B cell (primary cell): ENCODE results near the gene MMP15. TPM values are rescaled to one million over a fixed set of nuclear protein-coding genes. Genes with fewer than 3 reads are reported as not detected.

Experiments used
- ATAC-seq: fragments of 200-7000 bp; cut with Tn5 transposase; one replicate; pipeline ENCODE4 v1.10.0; 2021; ENCODE audit warnings: low read depth, mild to moderate bottlenecking, moderate number of reproducible peaks, moderate library complexity
- CTCF ChIA-PET: fragments of 350-600 bp; sonication (Branson Sonifier 250); formaldehyde crosslinking; loops from one replicate; lab custom pipeline; 2021; ENCODE audit warnings: antibody characterized with exemption, inconsistent platforms; lab: Charles Lee
- POLR2A ChIA-PET: fragments of 350-600 bp; sonication (Branson Sonifier 250); formaldehyde crosslinking; loops from one replicate; lab custom pipeline; 2021; ENCODE audit warnings: antibody characterized with exemption; lab: Charles Lee
- DNase-seq: peaks from one replicate; pipeline ENCODE4 v3.0.0; 2013
- H2AFZ ChIP-seq: 2 replicates; pipeline ENCODE4 v1.6.1; 2012; ENCODE audit warnings: mild to moderate bottlenecking, low read depth, low read length; ENCODE audit not compliant: insufficient read depth, poor library complexity, severe bottlenecking
- H3K27ac ChIP-seq, 2 donors: 1 replicate in 1 of 2; 2 replicates in 1 of 2; pipeline ENCODE4 v1.5.1; 2012 to 2013; ENCODE audit warnings: low read length in 2 of 2, mild to moderate bottlenecking in 2 of 2, moderate library complexity in 1 of 2
- H3K27me3 ChIP-seq, 4 experiments: fragments of 200-600 bp in 1 of 4; sonication (generic) in 1 of 4; replicated peaks in 1 of 4; 1 replicate in 2 of 4; 2 replicates in 2 of 4; pipeline versions ENCODE4 v1.6.1 to v1.7.0; 2013 to 2016; ENCODE audit warnings: low read length in 3 of 4, mild to moderate bottlenecking in 2 of 4, mixed read lengths in 1 of 4, moderate library complexity in 1 of 4; ENCODE audit not compliant: insufficient read depth in 4 of 4, control insufficient read depth in 3 of 4; ENCODE audit errors: control extremely low read depth in 1 of 4
- H3K36me3 ChIP-seq, 2 experiments: replicated peaks in 1 of 2; 1 replicate in 1 of 2; 2 replicates in 1 of 2; pipeline versions ENCODE4 v1.6.1 to v1.7.1; 2013; ENCODE audit warnings: low read length in 1 of 2; ENCODE audit not compliant: insufficient read depth in 2 of 2, control insufficient read depth in 1 of 2; ENCODE audit errors: control extremely low read depth in 1 of 2, extremely low read depth in 1 of 2
- H3K4me1 ChIP-seq, 2 donors: fragments of 200-600 bp in 1 of 2; sonication (generic) in 1 of 2; 1 replicate in 1 of 2; 2 replicates in 1 of 2; pipeline versions ENCODE4 v1.5.1 to v1.6.1; 2013 to 2017; ENCODE audit warnings: low read length in 2 of 2; ENCODE audit not compliant: control insufficient read depth in 2 of 2, insufficient read depth in 2 of 2
- H3K4me2 ChIP-seq: replicated peaks from 2 replicates; pipeline ENCODE3; 2012; ENCODE audit warnings: mild to moderate bottlenecking, low read depth, low read length; ENCODE audit not compliant: poor library complexity, severe bottlenecking
- H3K4me3 ChIP-seq, 5 experiments: fragments of 200-600 bp in 1 of 5; sonication (generic) in 1 of 5; 1 replicate in 3 of 5; 2 replicates in 2 of 5; pipeline versions ENCODE4 v1.5.1 to v1.7.0; 2011 to 2016; ENCODE audit warnings: low read length in 4 of 5, mild to moderate bottlenecking in 4 of 5, low read depth in 2 of 5, control low read depth in 1 of 5, moderate library complexity in 1 of 5; ENCODE audit not compliant: insufficient read depth in 1 of 5; ENCODE audit errors: control extremely low read depth in 1 of 5, extremely low read depth in 1 of 5
- H3K79me2 ChIP-seq: fragments of 200-600 bp; sonication (generic); one replicate; pipeline ENCODE4 v1.6.0; 2016; ENCODE audit warnings: low read length; ENCODE audit not compliant: control insufficient read depth, insufficient read depth
- H3K9ac ChIP-seq: fragments of 200-600 bp; sonication (generic); 2 replicates; pipeline ENCODE4 v1.6.1; 2017; ENCODE audit warnings: mild to moderate bottlenecking, low read length, moderate library complexity
- H3K9me3 ChIP-seq, 3 donors: one replicate each; pipeline versions ENCODE4 v1.6.1 to v1.7.1; 2013; ENCODE audit warnings: low read length in 2 of 3; ENCODE audit not compliant: control insufficient read depth in 2 of 3, insufficient read depth in 1 of 3; ENCODE audit errors: control extremely low read depth in 1 of 3
- H4K20me1 ChIP-seq: 2 replicates; pipeline ENCODE4 v1.6.0; 2012; ENCODE audit warnings: mild to moderate bottlenecking, low read length; ENCODE audit not compliant: insufficient read depth, control insufficient read depth, poor library complexity, severe bottlenecking
- H3K27ac Mint-ChIP-seq: one replicate; pipeline ENCODE4 v1.8.0; 2021; ENCODE audit warnings: mixed read lengths
- H3K27me3 Mint-ChIP-seq: one replicate; pipeline ENCODE4 v1.8.0; 2021; ENCODE audit warnings: mixed read lengths
- H3K4me1 Mint-ChIP-seq: one replicate; pipeline ENCODE4 v1.8.0; 2021; ENCODE audit warnings: mixed read lengths
- H3K4me3 Mint-ChIP-seq: one replicate; pipeline ENCODE4 v1.8.0; 2021; ENCODE audit warnings: mixed read lengths
- H3K9me3 Mint-ChIP-seq: one replicate; pipeline ENCODE4 v1.8.0; 2022; ENCODE audit warnings: mixed read lengths; ENCODE audit not compliant: insufficient read depth
- EZH2 ChIP-seq: IDR thresholded peaks from 2 replicates; pipeline ENCODE4 v1.6.1; 2012; ENCODE audit warnings: borderline replicate concordance, low read depth, mild to moderate bottlenecking, moderate library complexity, low read length; ENCODE audit not compliant: insufficient read depth, poor library complexity, severe bottlenecking
- WGBS: methylation state at CpG from one replicate; pipeline ENCODE4 v1.1.5; 2013; ENCODE audit warnings: missing lambda C conversion rate; ENCODE audit not compliant: insufficient coverage; 5-methylcytosine and 5-hydroxymethylcytosine counted together
- intact Hi-C: fragments of 100-400 bp; cut with micrococcal nuclease; formaldehyde crosslinking; loops from one replicate; pipeline ENCODE4 v1.10.0; 2022
- polyA plus RNA-seq: library from polyadenylated mRNA; depleted of rRNA; stranded (reverse); fragments of >200 nt; gene quantifications from 2 replicates; pipeline ENCODE4 v1.2.3, GENCODE V29; 2012
- total RNA-seq, 2 donors: library from RNA; stranded (reverse); fragments of 120-200 nt in 1 of 2; gene quantifications; 1 replicate in 1 of 2; 2 replicates in 1 of 2; pipeline versions ENCODE4 v1.2.3 to v1.2.4, GENCODE V29; 2013 to 2022
- TF ChIP-seq, protein P1 (sequence below): fragments of 200-600 bp; IDR thresholded peaks from one replicate; pipeline ENCODE4 v1.8.0; 2022; ENCODE audit warnings: antibody characterized with exemption, mild to moderate bottlenecking

Gene MMP15
- total and polyA plus RNA-seq, 2 donors (not counting 1 experiment from before 2014, with no cell fraction given): not detected

DNA sequence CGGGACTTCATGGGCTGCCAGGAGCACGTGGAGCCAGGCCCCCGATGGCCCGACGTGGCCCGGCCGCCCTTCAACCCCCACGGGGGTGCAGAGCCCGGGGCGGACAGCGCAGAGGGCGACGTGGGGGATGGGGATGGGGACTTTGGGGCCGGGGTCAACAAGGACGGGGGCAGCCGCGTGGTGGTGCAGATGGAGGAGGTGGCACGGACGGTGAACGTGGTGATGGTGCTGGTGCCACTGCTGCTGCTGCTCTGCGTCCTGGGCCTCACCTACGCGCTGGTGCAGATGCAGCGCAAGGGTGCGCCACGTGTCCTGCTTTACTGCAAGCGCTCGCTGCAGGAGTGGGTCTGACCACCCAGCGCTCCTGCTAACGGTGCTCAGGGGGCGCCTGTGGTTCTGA is 19.5 kb downstream of the MMP15 start:
- Histone ChIP-seq H3K9ac (no peak overlapping the region), H3K4me1 (no peaks in the 10 kb centered on the region), H3K9me3 (peaks cover 0 to 3% (median 0%) of the 10 kb centered on the region in 3 donors), H2AFZ (no peak overlapping the region), H3K27ac (no peak overlapping the region), H3K27me3 (no peaks in the 10 kb centered on the region), H3K4me2 (no peak overlapping the region), H3K79me2 (no peaks in the 10 kb centered on the region), H3K4me3 (no peak overlapping the region), H4K20me1 (no peaks in the 10 kb centered on the region), H3K36me3 (no peaks in the 10 kb centered on the region)
- ChIA-PET CTCF (no interaction called here), POLR2A (no interaction called here)
- H3K9me3 Mint-ChIP-seq: no peaks in the 10 kb centered on the region
- DNase-seq (no peak), ATAC-seq (no peak)
- TF ChIP-seq, protein P1, sequence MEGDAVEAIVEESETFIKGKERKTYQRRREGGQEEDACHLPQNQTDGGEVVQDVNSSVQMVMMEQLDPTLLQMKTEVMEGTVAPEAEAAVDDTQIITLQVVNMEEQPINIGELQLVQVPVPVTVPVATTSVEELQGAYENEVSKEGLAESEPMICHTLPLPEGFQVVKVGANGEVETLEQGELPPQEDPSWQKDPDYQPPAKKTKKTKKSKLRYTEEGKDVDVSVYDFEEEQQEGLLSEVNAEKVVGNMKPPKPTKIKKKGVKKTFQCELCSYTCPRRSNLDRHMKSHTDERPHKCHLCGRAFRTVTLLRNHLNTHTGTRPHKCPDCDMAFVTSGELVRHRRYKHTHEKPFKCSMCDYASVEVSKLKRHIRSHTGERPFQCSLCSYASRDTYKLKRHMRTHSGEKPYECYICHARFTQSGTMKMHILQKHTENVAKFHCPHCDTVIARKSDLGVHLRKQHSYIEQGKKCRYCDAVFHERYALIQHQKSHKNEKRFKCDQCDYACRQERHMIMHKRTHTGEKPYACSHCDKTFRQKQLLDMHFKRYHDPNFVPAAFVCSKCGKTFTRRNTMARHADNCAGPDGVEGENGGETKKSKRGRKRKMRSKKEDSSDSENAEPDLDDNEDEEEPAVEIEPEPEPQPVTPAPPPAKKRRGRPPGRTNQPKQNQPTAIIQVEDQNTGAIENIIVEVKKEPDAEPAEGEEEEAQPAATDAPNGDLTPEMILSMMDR: no peak
- TF ChIP-seq EZH2: no peak
- no peaks in the 10 kb centered on the region for H3K27me3 Mint-ChIP-seq
- H3K4me1 Mint-ChIP-seq: no peaks in the 10 kb centered on the region
- 92% methylated on average over 23 of the region's 31 CpGs for WGBS
- intact Hi-C loops: no loop called here
- no peak overlapping the region for H3K27ac Mint-ChIP-seq
- H3K4me3 Mint-ChIP-seq: no peak overlapping the region

DNA sequence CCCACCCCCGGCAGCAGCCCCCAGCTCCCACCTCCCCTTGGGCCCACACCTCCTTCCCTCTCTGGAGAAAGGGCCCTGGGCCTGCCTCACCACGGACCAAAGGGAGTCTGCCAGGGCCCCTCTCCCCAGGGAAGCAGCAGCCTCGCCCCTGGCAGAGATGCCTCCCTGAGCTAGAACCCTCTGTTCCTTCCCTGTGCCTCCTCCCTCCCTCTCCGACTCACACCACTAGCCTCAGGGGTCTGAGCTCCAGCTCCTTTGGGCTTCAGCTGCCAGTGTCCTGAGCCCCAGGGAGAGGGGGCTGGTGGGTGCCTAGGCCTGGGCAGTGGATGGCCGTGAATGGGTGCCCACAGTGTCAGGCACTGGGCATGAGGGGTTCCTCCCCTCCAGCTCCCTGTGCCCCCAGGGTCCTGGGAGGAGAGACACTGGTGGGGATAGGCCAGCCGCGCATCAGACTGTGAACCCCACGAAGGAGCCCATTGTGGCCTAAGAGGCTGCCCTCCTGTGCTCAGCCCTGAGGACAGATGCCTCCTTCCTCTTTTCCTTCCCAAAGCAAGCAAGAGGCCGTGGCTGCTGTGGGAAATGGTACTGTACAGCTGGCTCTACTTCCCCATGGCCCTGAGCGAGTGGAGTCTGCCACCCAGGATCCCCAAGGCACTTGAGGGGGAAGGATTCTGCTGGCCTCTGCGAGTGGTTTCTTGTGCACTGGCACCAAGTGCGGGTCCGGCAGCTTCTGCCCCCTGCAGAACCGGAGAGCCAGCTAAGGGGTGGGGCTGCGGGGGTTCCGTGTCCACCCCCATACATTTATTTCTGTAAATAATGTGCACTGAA is 20.7 kb downstream of the MMP15 start:
- Histone ChIP-seq H3K27ac (no peak overlapping the region), H2AFZ (no peak overlapping the region), H3K27me3 (no peaks in the 10 kb centered on the region), H3K4me2 (no peak overlapping the region), H3K4me1 (no peaks in the 10 kb centered on the region), H3K9ac (no peak overlapping the region), H3K79me2 (no peaks in the 10 kb centered on the region), H3K36me3 (no peaks in the 10 kb centered on the region), H3K9me3 (peaks cover 0 to 3% (median 0%) of the 10 kb centered on the region in 3 donors), H3K4me3 (no peak overlapping the region), H4K20me1 (no peaks in the 10 kb centered on the region)
- H3K9me3 Mint-ChIP-seq: no peaks in the 10 kb centered on the region
- H3K4me1 Mint-ChIP-seq: no peaks in the 10 kb centered on the region
- DNase-seq (no peak), ATAC-seq (no peak)
- TF ChIP-seq, protein P1: no peak
- no peak for TF ChIP-seq EZH2
- no peak overlapping the region for H3K27ac Mint-ChIP-seq
- intact Hi-C loops: no loop called here
- peaks cover 5% of the 10 kb centered on the region for H3K27me3 Mint-ChIP-seq
- no peak overlapping the region for H3K4me3 Mint-ChIP-seq
- WGBS: 52% methylated on average over 6 of the region's 16 CpGs
- ChIA-PET CTCF (no interaction called here), POLR2A (no interaction called here)
